Trophoblast cell (in vitro differentiated cells and primary cell): ENCODE results near the gene LGSN.
"Not testable (repeated sequence)": the region's sequence is repeated elsewhere in the genome, so short reads cannot be mapped to it uniquely, and the experiment has no call there.

Source experiments
- DNase-seq, 2 donors: peaks; one replicate each; pipeline ENCODE4 v3.0.0-alpha.2; 2016
- H2AFZ ChIP-seq: 2 replicates; pipeline ENCODE4 v1.6.1; 2013; ENCODE audit warnings: low read length, moderate library complexity, mild to moderate bottlenecking; ENCODE audit not compliant: insufficient read depth, poor library complexity
- H2AK5ac ChIP-seq: 2 replicates; pipeline ENCODE4 v1.6.1; 2013; ENCODE audit warnings: mild to moderate bottlenecking, low read length
- H2BK120ac ChIP-seq: 2 replicates; pipeline ENCODE4 v1.6.1; 2013; ENCODE audit warnings: low read length, mild to moderate bottlenecking, moderate library complexity; ENCODE audit not compliant: insufficient read depth, poor library complexity
- H2BK12ac ChIP-seq: 2 replicates; pipeline ENCODE4 v1.6.1; 2013; ENCODE audit warnings: mild to moderate bottlenecking, low read length, moderate library complexity
- H2BK5ac ChIP-seq: 2 replicates; pipeline ENCODE4 v1.6.1; 2013; ENCODE audit warnings: low read length, low read depth, moderate library complexity, mild to moderate bottlenecking; ENCODE audit not compliant: poor library complexity
- H3K14ac ChIP-seq: 2 replicates; pipeline ENCODE4 v1.6.1; 2013; ENCODE audit warnings: mild to moderate bottlenecking, low read length
- H3K18ac ChIP-seq: 2 replicates; pipeline ENCODE4 v1.6.1; 2013; ENCODE audit warnings: mild to moderate bottlenecking, low read length
- H3K23ac ChIP-seq: 2 replicates; pipeline ENCODE4 v1.6.1; 2013; ENCODE audit warnings: low read length
- H3K27ac ChIP-seq: 2 replicates; pipeline ENCODE4 v1.5.1; 2013; ENCODE audit warnings: low read depth, mild to moderate bottlenecking, inconsistent platforms, low read length, moderate library complexity
- H3K27me3 ChIP-seq: 2 replicates; pipeline ENCODE4 v1.6.1; 2013; ENCODE audit warnings: inconsistent platforms, mild to moderate bottlenecking, low read length, moderate library complexity; ENCODE audit not compliant: insufficient read depth
- H3K36me3 ChIP-seq, 2 experiments: 1 replicate in 1 of 2; 2 replicates in 1 of 2; pipeline ENCODE4 v1.6.1; 2013; ENCODE audit warnings: low read length in 2 of 2, mild to moderate bottlenecking in 2 of 2, moderate library complexity in 1 of 2; ENCODE audit not compliant: insufficient read depth in 2 of 2, control insufficient read depth in 1 of 2
- H3K4ac ChIP-seq: 2 replicates; pipeline ENCODE4 v1.6.1; 2013; ENCODE audit warnings: low read depth, mild to moderate bottlenecking, low read length, moderate library complexity
- H3K4me1 ChIP-seq, 2 experiments: 1 replicate in 1 of 2; 2 replicates in 1 of 2; pipeline ENCODE4 v1.6.1; 2013; ENCODE audit warnings: low read length in 2 of 2, mild to moderate bottlenecking in 2 of 2, moderate library complexity in 1 of 2; ENCODE audit not compliant: insufficient read depth in 2 of 2, control insufficient read depth in 1 of 2
- H3K4me2 ChIP-seq: 2 replicates; pipeline ENCODE4 v1.6.1; 2013; ENCODE audit warnings: inconsistent platforms, mild to moderate bottlenecking, low read length, moderate library complexity
- H3K4me3 ChIP-seq: 2 replicates; pipeline ENCODE4 v1.5.1; 2013; ENCODE audit warnings: mild to moderate bottlenecking, low read depth, low read length, inconsistent platforms
- H3K79me1 ChIP-seq: one replicate; pipeline ENCODE4 v1.6.1; 2013; ENCODE audit warnings: low read length
- H3K79me2 ChIP-seq: 2 replicates; pipeline ENCODE4 v1.6.1; 2013; ENCODE audit warnings: low read length, mild to moderate bottlenecking; ENCODE audit not compliant: control insufficient read depth, insufficient read depth, poor library complexity
- H3K9ac ChIP-seq: 2 replicates; pipeline ENCODE4 v1.6.1; 2013; ENCODE audit warnings: mild to moderate bottlenecking, low read length
- H3K9me3 ChIP-seq: 2 replicates; pipeline ENCODE4 v1.6.1; 2013; ENCODE audit warnings: low read depth, mild to moderate bottlenecking, control low read depth, inconsistent platforms, low read length; ENCODE audit not compliant: insufficient read depth
- H4K12ac ChIP-seq: 2 replicates; pipeline ENCODE4 v1.6.1; 2013; ENCODE audit warnings: low read depth, mild to moderate bottlenecking, low read length, moderate library complexity
- H4K8ac ChIP-seq: 2 replicates; pipeline ENCODE4 v1.6.1; 2013; ENCODE audit warnings: low read depth, mild to moderate bottlenecking, low read length, moderate library complexity
- H4K91ac ChIP-seq: one replicate; pipeline ENCODE4 v1.6.1; 2013; ENCODE audit warnings: low read depth, mild to moderate bottlenecking, low read length, moderate library complexity
- WGBS: extraction: QIAGEN DNeasy Blood & Tissue Kit; methylation state at CpG from one replicate; pipeline ENCODE4 v1.1.7; 2013; ENCODE audit warnings: missing lambda C conversion rate; ENCODE audit not compliant: insufficient read length, insufficient coverage; ENCODE audit errors: extremely low coverage; 5-methylcytosine and 5-hydroxymethylcytosine counted together

Gene LGSN

GRCh38 chr6:63280639-63281180, 39.1 kb downstream of the LGSN start:
- no peak overlapping the region for H3K9ac ChIP-seq
- H3K9me3 ChIP-seq: no peaks in the 10 kb centered on the region
- H3K4me3 ChIP-seq: no peak overlapping the region
- H2BK12ac ChIP-seq: no peak overlapping the region
- DNase-seq: no peak
- H4K8ac ChIP-seq: no peak overlapping the region
- H2BK5ac ChIP-seq: no peak overlapping the region
- H2AK5ac ChIP-seq: no peak overlapping the region
- H3K36me3 ChIP-seq: no peaks in the 10 kb centered on the region
- H4K12ac ChIP-seq: no peak overlapping the region
- H3K18ac ChIP-seq: no peak overlapping the region
- H3K23ac ChIP-seq: no peak overlapping the region
- no peak overlapping the region for H3K27ac ChIP-seq
- no peak overlapping the region for H3K4ac ChIP-seq
- no peaks in the 10 kb centered on the region for H3K79me2 ChIP-seq
- H3K79me1 ChIP-seq: no peaks in the 10 kb centered on the region
- H4K91ac ChIP-seq: no peak overlapping the region
- no peak overlapping the region for H3K14ac ChIP-seq
- no peak overlapping the region for H3K4me2 ChIP-seq
- no peaks in the 10 kb centered on the region for H3K4me1 ChIP-seq
- H2AFZ ChIP-seq: no peak overlapping the region
- no CpG with 5 or more reads among the region's 3 CpGs for WGBS
- no peak overlapping the region for H2BK120ac ChIP-seq
- H3K27me3 ChIP-seq: no peaks in the 10 kb centered on the region

DNA sequence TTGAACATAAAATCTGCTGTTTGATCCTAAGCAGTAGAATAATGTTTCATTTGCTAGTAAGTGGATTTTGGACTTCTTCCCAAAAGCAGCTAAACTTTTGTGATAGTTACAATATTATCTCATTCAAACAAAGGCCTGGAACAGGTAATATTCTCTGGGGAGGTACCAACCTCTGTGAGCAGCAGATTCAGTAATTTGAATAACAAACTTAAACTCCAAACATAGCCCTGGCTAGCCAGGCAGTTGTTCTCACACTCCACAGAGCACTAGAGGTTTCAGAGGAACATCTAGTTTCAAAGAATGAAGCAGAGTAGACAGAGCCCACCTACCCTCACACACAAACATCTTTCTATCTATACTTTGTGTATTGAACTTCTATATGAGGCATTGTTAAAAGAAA, 40.9 kb downstream of the LGSN start:
- no peak overlapping the region for H3K23ac ChIP-seq
- H3K27me3 ChIP-seq: no peaks in the 10 kb centered on the region
- no peaks in the 10 kb centered on the region for H3K79me1 ChIP-seq
- H4K91ac ChIP-seq: no peak overlapping the region
- no peak overlapping the region for H4K12ac ChIP-seq
- no peak overlapping the region for H3K4ac ChIP-seq
- H4K8ac ChIP-seq: no peak overlapping the region
- no peak overlapping the region for H3K27ac ChIP-seq
- H2BK5ac ChIP-seq: no peak overlapping the region
- H3K14ac ChIP-seq: no peak overlapping the region
- no peaks in the 10 kb centered on the region for H3K9me3 ChIP-seq
- H3K4me3 ChIP-seq: no peak overlapping the region
- no peak overlapping the region for H2BK120ac ChIP-seq
- no peak overlapping the region for H2BK12ac ChIP-seq
- no peaks in the 10 kb centered on the region for H3K4me1 ChIP-seq
- H3K4me2 ChIP-seq: no peak overlapping the region
- H3K79me2 ChIP-seq: no peaks in the 10 kb centered on the region
- H2AFZ ChIP-seq: no peak overlapping the region
- no peak for DNase-seq
- H3K36me3 ChIP-seq: no peaks in the 10 kb centered on the region
- H2AK5ac ChIP-seq: no peak overlapping the region
- H3K9ac ChIP-seq: no peak overlapping the region
- no peak overlapping the region for H3K18ac ChIP-seq

GRCh38 chr6:63275953-63276352, 43.8 kb downstream of the LGSN start:
- no peak overlapping the region for H3K18ac ChIP-seq
- H3K79me2 ChIP-seq: no peaks in the 10 kb centered on the region
- no peaks in the 10 kb centered on the region for H3K9me3 ChIP-seq
- WGBS: no CpG with 5 or more reads among the region's 1 CpG
- H3K23ac ChIP-seq: no peak overlapping the region
- H4K8ac ChIP-seq: no peak overlapping the region
- H2AK5ac ChIP-seq: no peak overlapping the region
- no peak overlapping the region for H2AFZ ChIP-seq
- no peak overlapping the region for H4K91ac ChIP-seq
- H2BK12ac ChIP-seq: no peak overlapping the region
- H3K4ac ChIP-seq: no peak overlapping the region
- H3K4me1 ChIP-seq: no peaks in the 10 kb centered on the region
- no peak overlapping the region for H3K9ac ChIP-seq
- H3K27ac ChIP-seq: no peak overlapping the region
- H3K14ac ChIP-seq: no peak overlapping the region
- no peak overlapping the region for H3K4me3 ChIP-seq
- no peak overlapping the region for H2BK120ac ChIP-seq
- no peaks in the 10 kb centered on the region for H3K36me3 ChIP-seq
- no peak overlapping the region for H4K12ac ChIP-seq
- H2BK5ac ChIP-seq: no peak overlapping the region
- no peaks in the 10 kb centered on the region for H3K79me1 ChIP-seq
- no peaks in the 10 kb centered on the region for H3K27me3 ChIP-seq
- DNase-seq: no peak
- no peak overlapping the region for H3K4me2 ChIP-seq

- not testable (repeated sequence) for H3K9ac ChIP-seq, H3K36me3 ChIP-seq, H2AFZ ChIP-seq, H4K8ac ChIP-seq, H2BK12ac ChIP-seq, H2AK5ac ChIP-seq, DNase-seq, H2BK5ac ChIP-seq, H3K79me1 ChIP-seq, H3K4me1 ChIP-seq, H3K27ac ChIP-seq, H3K18ac ChIP-seq, H3K27me3 ChIP-seq, H3K4me2 ChIP-seq, H3K23ac ChIP-seq, H3K4me3 ChIP-seq, H3K9me3 ChIP-seq, H3K4ac ChIP-seq, H4K12ac ChIP-seq, H3K14ac ChIP-seq, H2BK120ac ChIP-seq, H4K91ac ChIP-seq, H3K79me2 ChIP-seq
- no CpG with 5 or more reads among the region's 35 CpGs for WGBS
Measured at GRCh38 chr6:63274795-63275430, 44.9 kb downstream of the LGSN start.
